ENCODE data around the gene ZBTB34.
A peak's percentile ranks its signal among the peaks of the same experiment; 100 is the strongest.

ZBTB34 gene

GRCh38 chr9:126844085-126844484 is 16.4 kb upstream of the ZBTB34 start:
- DNase-seq (ENCODE audit: low read depth): peak; percentile 58

GRCh38 chr9:126847051-126847450 is 13.4 kb upstream of the ZBTB34 start:
- H3K9me3 ChIP-seq (ENCODE audit: control insufficient read depth, low read length): no peaks in the 10 kb centered on the region
- H3K9ac ChIP-seq (ENCODE audit: low read length): no peak overlapping the region
- H3K36me3 ChIP-seq (ENCODE audit: control insufficient read depth, insufficient read depth, low read length, severe bottlenecking): no peaks in the 10 kb centered on the region
- DNase-seq (ENCODE audit: low read depth): no peak
- no peak overlapping the region for H3K4me3 ChIP-seq (ENCODE audit: low read length)
- H3K27me3 ChIP-seq (replicated peaks; ENCODE audit: control insufficient read depth, insufficient read depth, low read length): peaks cover 11% of the 10 kb centered on the region
- H3K4me1 ChIP-seq (ENCODE audit: control insufficient read depth, insufficient read depth, low read length): peaks cover 7% of the 10 kb centered on the region

More at GRCh38 chr9:126844085-126844484, 16.4 kb upstream of the ZBTB34 start:
- Histone ChIP-seq H3K4me1 (ENCODE audit: control insufficient read depth, insufficient read depth, low read length) (peaks cover 7% of the 10 kb centered on the region), H3K9ac (ENCODE audit: low read length) (no peak overlapping the region), H3K4me3 (ENCODE audit: low read length) (no peak overlapping the region), H3K9me3 (ENCODE audit: control insufficient read depth, low read length) (no peaks in the 10 kb centered on the region), H3K27me3 (replicated peaks; ENCODE audit: control insufficient read depth, insufficient read depth, low read length) (no peaks in the 10 kb centered on the region), H3K36me3 (ENCODE audit: control insufficient read depth, insufficient read depth, low read length, severe bottlenecking) (peaks cover 6% of the 10 kb centered on the region)

- Histone ChIP-seq H3K27me3 (replicated peaks; ENCODE audit: control insufficient read depth, insufficient read depth, low read length) (peaks cover 21% of the 10 kb centered on the region), H3K9ac (ENCODE audit: low read length) (no peak overlapping the region), H3K4me3 (ENCODE audit: low read length) (no peak overlapping the region), H3K4me1 (ENCODE audit: control insufficient read depth, insufficient read depth, low read length) (no peaks in the 10 kb centered on the region), H3K36me3 (ENCODE audit: control insufficient read depth, insufficient read depth, low read length, severe bottlenecking) (no peaks in the 10 kb centered on the region), H3K9me3 (ENCODE audit: control insufficient read depth, low read length) (no peaks in the 10 kb centered on the region)
- DNase-seq (ENCODE audit: low read depth): no peak
Measured at GRCh38 chr9:126849591-126850225, 10.7 kb upstream of the ZBTB34 start.

GRCh38 chr9:126851286-126851880 is 9.1 kb upstream of the ZBTB34 start:
- H3K4me3 ChIP-seq (ENCODE audit: low read length): no peak overlapping the region
- H3K27me3 ChIP-seq (replicated peaks; ENCODE audit: control insufficient read depth, insufficient read depth, low read length): peaks cover 28% of the 10 kb centered on the region
- no peak overlapping the region for H3K9ac ChIP-seq (ENCODE audit: low read length)
- DNase-seq (ENCODE audit: low read depth): no peak
- H3K9me3 ChIP-seq (ENCODE audit: control insufficient read depth, low read length): no peaks in the 10 kb centered on the region
- H3K36me3 ChIP-seq (ENCODE audit: control insufficient read depth, insufficient read depth, low read length, severe bottlenecking): no peaks in the 10 kb centered on the region
- H3K4me1 ChIP-seq (ENCODE audit: control insufficient read depth, insufficient read depth, low read length): no peaks in the 10 kb centered on the region

GRCh38 chr9:126852086-126852688 is 8.3 kb upstream of the ZBTB34 start:
- no peak for DNase-seq (ENCODE audit: low read depth)
- no peaks in the 10 kb centered on the region for H3K36me3 ChIP-seq (ENCODE audit: control insufficient read depth, insufficient read depth, low read length, severe bottlenecking)

GRCh38 chr9:126853667-126854066 is 6.8 kb upstream of the ZBTB34 start:
- no peak overlapping the region for H3K4me3 ChIP-seq (ENCODE audit: low read length)
- H3K4me1 ChIP-seq (ENCODE audit: control insufficient read depth, insufficient read depth, low read length): no peaks in the 10 kb centered on the region
- H3K36me3 ChIP-seq (ENCODE audit: control insufficient read depth, insufficient read depth, low read length, severe bottlenecking): no peaks in the 10 kb centered on the region
- peak; percentile 40 for DNase-seq (ENCODE audit: low read depth)
- H3K9ac ChIP-seq (ENCODE audit: low read length): no peak overlapping the region
- no peaks in the 10 kb centered on the region for H3K9me3 ChIP-seq (ENCODE audit: control insufficient read depth, low read length)
- H3K27me3 ChIP-seq (replicated peaks; ENCODE audit: control insufficient read depth, insufficient read depth, low read length): peaks cover 42% of the 10 kb centered on the region

More at GRCh38 chr9:126852086-126852688, 8.3 kb upstream of the ZBTB34 start:
- no peaks in the 10 kb centered on the region for H3K9me3 ChIP-seq (ENCODE audit: control insufficient read depth, low read length)
- H3K4me3 ChIP-seq (ENCODE audit: low read length): no peak overlapping the region
- H3K4me1 ChIP-seq (ENCODE audit: control insufficient read depth, insufficient read depth, low read length): no peaks in the 10 kb centered on the region
- peaks cover 34% of the 10 kb centered on the region for H3K27me3 ChIP-seq (replicated peaks; ENCODE audit: control insufficient read depth, insufficient read depth, low read length)
- H3K9ac ChIP-seq (ENCODE audit: low read length): no peak overlapping the region

- DNase-seq (ENCODE audit: low read depth): no peak
- Histone ChIP-seq H3K4me1 (ENCODE audit: control insufficient read depth, insufficient read depth, low read length) (no peaks in the 10 kb centered on the region), H3K36me3 (ENCODE audit: control insufficient read depth, insufficient read depth, low read length, severe bottlenecking) (no peaks in the 10 kb centered on the region), H3K4me3 (ENCODE audit: low read length) (no peak overlapping the region), H3K27me3 (replicated peaks; ENCODE audit: control insufficient read depth, insufficient read depth, low read length) (peaks cover 42% of the 10 kb centered on the region), H3K9ac (ENCODE audit: low read length) (no peak overlapping the region), H3K9me3 (ENCODE audit: control insufficient read depth, low read length) (no peaks in the 10 kb centered on the region)
Measured at GRCh38 chr9:126854734-126855133, 5.7 kb upstream of the ZBTB34 start.

GRCh38 chr9:126856326-126856877 is 4.0 kb upstream of the ZBTB34 start:
- DNase-seq (ENCODE audit: low read depth): no peak
- no peak overlapping the region for H3K4me3 ChIP-seq (ENCODE audit: low read length)
- H3K27me3 ChIP-seq (replicated peaks; ENCODE audit: control insufficient read depth, insufficient read depth, low read length): peaks cover 37% of the 10 kb centered on the region
- H3K9me3 ChIP-seq (ENCODE audit: control insufficient read depth, low read length): no peaks in the 10 kb centered on the region
- peaks cover 3% of the 10 kb centered on the region for H3K4me1 ChIP-seq (ENCODE audit: control insufficient read depth, insufficient read depth, low read length)
- H3K9ac ChIP-seq (ENCODE audit: low read length): no peak overlapping the region
- H3K36me3 ChIP-seq (ENCODE audit: control insufficient read depth, insufficient read depth, low read length, severe bottlenecking): no peaks in the 10 kb centered on the region

GRCh38 chr9:126857261-126857960 is 3.0 kb upstream of the ZBTB34 start:
- H3K9me3 ChIP-seq (ENCODE audit: control insufficient read depth, low read length): no peaks in the 10 kb centered on the region
- no peaks in the 10 kb centered on the region for H3K36me3 ChIP-seq (ENCODE audit: control insufficient read depth, insufficient read depth, low read length, severe bottlenecking)
- H3K9ac ChIP-seq (ENCODE audit: low read length): no peak overlapping the region
- H3K4me3 ChIP-seq (ENCODE audit: low read length): no peak overlapping the region
- no peak for DNase-seq (ENCODE audit: low read depth)
- peaks cover 28% of the 10 kb centered on the region for H3K27me3 ChIP-seq (replicated peaks; ENCODE audit: control insufficient read depth, insufficient read depth, low read length)
- H3K4me1 ChIP-seq (ENCODE audit: control insufficient read depth, insufficient read depth, low read length): peaks cover 13% of the 10 kb centered on the region

- Histone ChIP-seq H3K36me3 (ENCODE audit: control insufficient read depth, insufficient read depth, low read length, severe bottlenecking) (peaks cover 3% of the 10 kb centered on the region), H3K4me1 (ENCODE audit: control insufficient read depth, insufficient read depth, low read length) (peaks cover 25% of the 10 kb centered on the region), H3K4me3 (ENCODE audit: low read length) (no peak overlapping the region), H3K9ac (ENCODE audit: low read length) (no peak overlapping the region), H3K9me3 (ENCODE audit: control insufficient read depth, low read length) (no peaks in the 10 kb centered on the region), H3K27me3 (replicated peaks; ENCODE audit: control insufficient read depth, insufficient read depth, low read length) (peaks cover 20% of the 10 kb centered on the region)
- no peak for DNase-seq (ENCODE audit: low read depth)
Measured at GRCh38 chr9:126859111-126859510, 1.3 kb upstream of the ZBTB34 start.

All from adipocyte (in vitro differentiated cells).